Jurkat, Clone E6-1 (cell line): ENCODE results near the gene RPRD1A.
"Not testable (repeated sequence)": the region's sequence is repeated elsewhere in the genome, so short reads cannot be mapped to it uniquely, and the experiment has no call there.

Source experiments
- DNase-seq: peaks from one replicate; pipeline ENCODE4 v3.0.0-alpha.2; 2011; ENCODE audit warnings: low read depth, low spot score
- H3K4me3 ChIP-seq: 2 replicates; pipeline ENCODE4 v1.5.1; 2011; ENCODE audit warnings: mild to moderate bottlenecking, low read length, control low read depth, moderate library complexity

Gene RPRD1A

DNA sequence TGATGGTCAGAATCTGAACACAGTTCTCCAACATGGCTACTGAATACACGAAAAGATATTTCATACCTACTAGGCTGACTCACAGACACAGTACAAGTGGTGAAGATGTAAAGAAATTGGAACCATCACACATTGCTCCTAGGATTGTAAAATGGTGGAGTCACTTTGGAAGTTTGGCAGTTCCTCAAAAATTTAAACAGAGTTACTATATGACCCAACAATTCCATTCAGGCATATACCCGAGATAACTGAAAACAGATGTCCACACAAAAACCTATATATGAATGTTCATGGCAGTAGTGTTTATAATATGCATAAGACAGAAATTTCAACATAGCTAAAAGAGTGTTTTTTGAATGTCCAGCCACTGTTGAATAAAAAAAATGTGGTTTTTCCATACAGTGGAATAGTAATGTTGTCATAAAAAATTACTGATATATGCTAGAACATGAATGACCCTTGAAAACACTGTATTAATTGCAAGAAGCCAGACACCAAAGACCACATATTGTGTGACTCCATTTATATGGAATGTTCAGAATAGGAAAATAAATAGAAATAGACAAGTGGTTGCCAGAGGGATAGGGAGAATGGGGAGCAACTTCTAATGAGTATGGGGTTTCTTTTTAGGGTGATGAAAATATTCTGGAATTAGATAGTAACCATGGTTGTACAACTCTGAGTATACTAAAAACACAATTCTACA, 84.8 kb downstream of the RPRD1A start:
- no peak for DNase-seq
- H3K4me3 ChIP-seq = no peak overlapping the region

DNA sequence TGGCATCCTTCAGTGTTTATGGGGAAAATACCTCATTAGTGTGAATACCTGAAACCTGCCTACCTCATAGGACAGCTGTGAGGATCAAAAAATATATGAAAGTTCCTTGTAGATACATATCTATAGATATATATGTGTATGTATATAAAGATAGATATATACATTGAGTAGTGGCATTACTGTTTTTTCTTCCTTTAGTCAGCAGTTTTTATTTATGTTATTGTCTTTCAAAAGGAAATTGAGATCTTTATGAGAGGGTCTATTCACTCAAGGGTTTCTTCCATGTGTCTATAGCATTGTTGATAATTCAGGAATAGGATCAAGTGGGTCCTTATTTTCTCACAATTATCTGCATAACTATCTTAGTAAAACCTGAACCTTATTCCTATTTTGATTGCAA, 88.2 kb downstream of the RPRD1A start:
- no peak overlapping the region for H3K4me3 ChIP-seq
- no peak for DNase-seq

DNA sequence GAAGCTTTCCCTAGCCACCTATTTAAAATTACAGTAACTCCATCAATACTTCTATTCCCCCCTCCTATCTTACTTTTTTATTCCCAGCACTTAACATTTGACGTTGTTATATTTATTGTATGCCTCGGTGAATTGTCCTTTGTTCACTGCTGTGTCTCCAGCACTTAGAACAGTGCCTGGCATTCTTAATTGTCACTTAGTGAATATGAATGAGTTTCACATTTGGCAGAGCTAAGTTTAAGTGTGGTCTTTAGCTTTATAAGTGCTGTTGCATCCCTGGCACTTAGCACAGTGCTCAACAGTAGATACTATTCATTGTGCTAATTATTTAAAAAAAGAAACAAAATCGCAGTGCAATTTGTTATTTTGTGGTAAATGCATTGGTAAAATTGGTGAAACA, 93.2 kb downstream of the RPRD1A start:
- no peak overlapping the region; the same call in 1 of the 2 replicates for H3K4me3 ChIP-seq
- no peak for DNase-seq

DNA sequence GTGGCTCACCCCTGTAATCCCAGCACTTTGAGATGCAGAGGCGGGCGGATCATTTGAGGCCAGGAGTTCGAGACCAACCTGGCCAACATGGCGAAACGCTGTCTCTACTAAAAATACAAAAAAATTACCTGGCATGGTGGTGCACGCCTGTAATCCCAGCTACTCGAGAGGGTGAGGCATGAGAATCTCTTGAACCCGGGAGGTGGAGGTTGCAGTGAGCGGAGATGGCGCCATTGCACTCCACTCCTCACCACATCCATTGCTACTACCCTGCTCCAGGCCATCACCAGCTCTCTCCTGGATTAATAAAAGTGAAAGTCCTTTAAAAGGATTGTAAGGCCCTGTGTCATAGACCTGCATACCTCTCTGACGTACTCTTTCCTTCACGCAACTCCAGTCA, 93.7 kb downstream of the RPRD1A start:
- H3K4me3 ChIP-seq = peak overlapping the region; percentile 95
- no peak for DNase-seq

DNA sequence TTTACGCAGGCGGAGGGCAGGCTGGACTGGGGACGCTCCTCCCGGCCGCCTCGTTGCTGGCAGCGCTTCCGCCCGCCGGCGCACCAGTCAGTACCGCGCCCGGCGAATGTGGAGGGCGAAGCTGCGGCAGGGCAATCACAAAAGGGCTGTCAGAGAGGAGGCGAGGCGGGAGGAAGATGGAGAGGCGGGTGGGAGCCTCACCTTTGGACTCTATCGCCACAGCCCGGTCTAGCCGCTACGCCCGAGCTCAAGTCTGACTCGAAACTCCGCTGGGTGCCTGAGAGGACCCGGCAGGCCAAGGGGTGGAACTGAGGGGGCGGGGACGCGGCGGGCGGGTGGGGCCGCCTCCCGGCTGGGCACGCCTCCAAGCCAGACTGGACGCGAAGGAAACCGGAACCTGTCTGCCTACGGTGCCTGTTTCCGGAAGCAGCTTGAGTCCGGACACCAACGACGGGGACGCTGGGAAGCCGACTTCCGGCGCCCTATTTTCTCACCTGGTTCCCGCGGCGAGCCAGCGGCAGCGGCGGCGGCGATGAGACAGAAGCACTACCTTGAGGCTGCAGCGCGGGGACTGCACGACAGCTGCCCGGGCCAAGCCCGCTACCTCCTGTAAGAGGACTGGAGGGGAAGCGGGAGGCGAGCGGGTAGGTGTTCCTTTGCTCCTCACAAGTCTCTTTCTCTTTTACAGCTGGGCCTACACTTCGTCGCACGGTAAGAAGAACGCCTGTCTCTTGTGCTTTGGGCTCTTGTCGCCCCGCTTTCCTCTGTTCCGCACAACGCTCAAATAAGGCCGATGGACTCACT, 95.0 kb downstream of the RPRD1A start, which contains the start of gene RMP24:
Gene RMP24 (plus strand): TSS at position 483 of the 804 bp plus-strand sequence.
- H3K4me3 ChIP-seq = peak within 1 kb of the TSS; percentile 95
- peak; percentile 95 for DNase-seq

DNA sequence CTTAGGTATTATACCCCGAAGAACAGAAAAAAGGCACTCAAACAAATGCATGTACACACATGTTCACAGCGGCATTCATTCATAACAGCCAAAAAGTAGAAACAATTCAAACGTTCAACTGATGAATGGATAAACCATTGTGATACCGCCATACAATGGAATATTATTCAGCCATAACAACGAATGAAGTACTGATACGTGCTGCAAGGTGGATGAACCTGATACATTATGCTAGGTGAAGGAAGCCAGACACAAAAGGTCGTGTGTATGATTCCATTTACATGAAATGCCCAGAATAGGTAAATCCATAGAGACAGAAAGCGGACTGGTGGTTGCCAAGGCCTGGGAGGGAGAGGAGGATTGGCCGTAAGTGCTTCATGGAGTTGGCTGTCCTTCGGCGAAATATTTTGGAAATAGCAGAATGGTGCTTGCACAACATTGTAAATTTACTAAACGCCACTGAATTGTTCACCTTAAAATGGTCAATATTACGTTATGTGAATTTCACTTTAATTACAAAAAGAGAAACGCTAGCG, 95.6 kb downstream of the RPRD1A start:
- no peak for DNase-seq

DNA sequence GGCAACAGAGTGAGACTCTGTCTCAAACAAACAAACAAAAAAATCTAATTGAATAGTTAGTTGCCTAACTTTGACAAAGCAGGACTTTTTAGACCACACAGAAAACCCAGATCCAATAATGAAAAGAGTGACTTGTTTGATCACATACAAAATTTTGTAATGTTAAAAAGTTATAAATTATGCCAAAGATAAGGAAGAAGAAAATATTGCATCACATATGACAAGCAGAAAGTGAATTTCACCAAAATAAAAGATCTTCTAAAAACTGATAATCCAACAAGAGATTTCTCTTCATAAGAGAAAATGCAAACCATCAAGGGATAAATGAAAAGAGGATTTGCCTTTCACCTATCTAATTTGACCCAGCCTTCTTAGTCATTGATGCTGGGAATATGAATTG, 97.7 kb downstream of the RPRD1A start:
- no peak overlapping the region for H3K4me3 ChIP-seq
- DNase-seq = no peak

More for the DNA sequence above, 95.6 kb downstream of the RPRD1A start:
- H3K4me3 ChIP-seq = peak overlapping the region; percentile 95

DNA sequence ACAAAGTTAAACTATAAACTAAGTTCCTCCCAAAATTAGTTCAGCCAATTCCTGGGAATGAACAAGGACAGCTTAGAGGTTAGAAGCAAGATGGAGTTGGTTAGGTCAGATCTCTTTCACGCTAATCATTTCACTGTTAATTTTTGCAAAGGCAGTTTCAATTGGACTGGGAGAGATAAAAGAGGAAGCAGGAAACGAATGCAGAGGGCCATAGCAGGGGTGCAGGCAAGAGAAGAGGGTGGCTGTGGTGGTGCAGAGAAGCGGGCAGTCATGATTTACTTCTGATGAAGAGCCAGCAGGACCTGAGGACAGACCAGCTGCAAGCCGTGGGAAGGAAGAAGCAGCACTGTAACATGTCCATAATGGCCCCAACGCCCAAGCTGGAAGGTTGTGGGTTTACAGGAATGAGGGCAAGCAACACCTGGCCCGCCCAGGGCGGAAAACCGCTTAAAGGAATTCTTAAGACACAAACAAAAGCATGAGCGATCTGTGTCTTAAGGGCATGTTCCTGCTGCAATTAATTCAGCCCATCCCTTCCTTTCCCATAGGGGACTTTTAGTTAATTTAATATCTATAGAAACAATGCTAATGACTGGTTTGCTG, 99.0 kb downstream of the RPRD1A start:
- DNase-seq = no peak
- H3K4me3 ChIP-seq = no peak overlapping the region

DNA sequence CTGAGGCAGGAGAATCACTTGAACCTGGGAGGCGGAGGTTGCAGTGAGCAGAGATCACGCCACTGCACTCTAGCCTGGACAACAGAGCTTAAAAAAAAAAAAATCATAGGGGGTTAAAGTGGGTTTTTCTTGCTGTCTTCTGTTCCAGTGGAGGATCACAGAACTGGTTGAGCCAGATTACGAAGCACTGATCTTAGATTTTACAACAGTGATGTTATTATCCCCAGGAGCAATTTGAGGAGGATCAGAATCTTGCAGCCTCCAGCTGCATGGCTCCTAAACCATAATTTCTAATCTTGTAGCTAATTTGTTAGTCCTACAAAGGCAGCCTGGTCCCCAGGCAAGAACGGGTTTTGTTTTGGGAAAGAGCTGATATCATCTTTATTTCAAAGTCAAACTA, 99.5 kb downstream of the RPRD1A start:
- not testable (repeated sequence) for DNase-seq, H3K4me3 ChIP-seq

DNA sequence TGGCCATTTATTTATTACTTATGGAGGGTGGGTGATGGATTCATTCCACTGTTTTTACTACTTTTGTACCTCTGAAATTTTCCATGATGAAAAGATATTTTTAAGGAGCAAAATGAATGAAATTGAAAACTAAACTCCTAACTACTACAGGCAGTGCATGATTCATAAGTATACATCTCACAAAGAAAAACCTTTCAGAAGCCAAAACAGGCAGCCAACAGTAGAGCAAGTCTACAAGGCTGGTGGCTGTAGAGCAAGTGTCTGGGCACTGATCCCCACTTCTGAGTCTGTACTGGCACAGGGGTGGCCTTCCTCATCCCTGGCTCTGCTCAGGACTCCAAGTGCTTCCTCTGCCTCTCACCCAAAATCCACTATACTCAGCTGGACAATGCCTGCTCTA, 103.0 kb downstream of the RPRD1A start:
- DNase-seq = no peak
- no peak overlapping the region for H3K4me3 ChIP-seq

DNA sequence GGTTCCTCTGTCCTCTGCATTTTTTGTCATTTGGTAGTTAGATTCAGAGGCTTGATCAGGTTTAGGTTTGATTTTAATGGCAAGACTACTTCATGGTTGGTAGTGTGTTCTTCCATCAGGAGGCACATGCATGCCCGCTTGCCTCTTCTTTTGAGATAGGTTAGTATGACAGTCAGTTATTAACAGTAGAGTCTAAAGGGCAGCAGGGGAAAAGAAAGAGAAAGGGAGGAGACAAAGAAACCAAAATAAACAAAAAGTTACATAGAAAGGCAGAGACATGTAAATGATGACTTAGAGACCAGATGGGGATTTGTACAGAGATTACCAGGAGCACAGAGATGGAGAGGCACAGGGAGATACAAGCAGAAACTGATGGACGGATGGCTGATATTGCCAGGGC, 105.0 kb downstream of the RPRD1A start:
- DNase-seq = no peak
- H3K4me3 ChIP-seq = no peak overlapping the region

DNA sequence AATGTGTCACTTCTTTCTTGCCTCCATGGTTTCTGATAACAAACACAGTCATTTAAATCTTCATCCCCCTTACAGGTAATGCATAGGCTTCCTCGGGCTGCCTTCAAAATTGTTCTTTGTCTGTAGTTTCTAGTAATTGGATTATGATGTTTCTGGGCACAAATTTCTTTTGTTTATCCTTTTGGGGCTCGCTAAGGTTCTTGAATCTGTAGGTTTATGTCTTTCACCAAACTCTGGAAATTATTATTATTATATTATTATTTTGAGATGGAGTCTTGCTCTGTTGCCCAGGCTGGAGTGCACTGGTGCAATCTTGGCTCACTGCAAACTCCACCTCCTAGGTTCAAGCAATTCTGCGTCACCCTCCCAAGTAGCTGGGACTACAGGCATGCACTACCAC, 111.1 kb downstream of the RPRD1A start:
- no peak overlapping the region for H3K4me3 ChIP-seq
- no peak for DNase-seq

DNA sequence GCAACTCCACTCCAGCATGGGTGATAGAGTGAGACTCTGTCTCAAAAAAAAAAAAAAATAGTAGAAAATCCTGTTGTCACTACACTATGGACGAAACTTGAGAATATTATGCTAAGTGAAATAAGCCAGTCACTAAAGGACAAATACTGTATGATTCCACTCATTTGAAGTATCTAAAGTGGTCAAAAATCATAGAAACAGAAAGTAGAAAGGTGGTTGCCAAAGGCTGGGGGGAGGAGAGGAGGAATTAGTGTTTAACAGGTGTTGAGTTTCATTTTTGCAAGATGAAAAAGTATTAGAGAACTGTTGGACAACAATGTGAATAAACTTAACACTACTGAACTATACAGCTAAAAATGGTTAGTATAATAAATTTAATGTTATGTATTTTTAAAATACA, 113.7 kb downstream of the RPRD1A start:
- H3K4me3 ChIP-seq = no peak overlapping the region
- no peak for DNase-seq

DNA sequence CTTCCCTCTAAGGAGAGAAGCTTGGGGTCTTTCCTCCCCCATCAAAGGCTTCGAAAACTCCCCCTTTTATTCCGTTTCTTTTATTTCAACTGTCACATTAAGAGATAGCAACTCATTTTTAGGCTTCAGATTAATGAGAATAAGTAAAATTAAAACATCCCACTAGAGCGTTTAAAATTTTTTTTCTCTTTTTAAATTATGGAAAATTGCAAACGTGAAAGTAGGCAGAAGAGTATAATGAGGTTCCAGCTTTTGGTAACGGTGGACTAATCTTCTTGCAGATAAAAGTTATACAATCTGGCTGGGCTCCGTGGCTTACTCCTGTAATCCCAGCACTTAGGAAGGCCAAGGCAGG, 116.8 kb downstream of the RPRD1A start:
- DNase-seq = no peak
- H3K4me3 ChIP-seq = no peak overlapping the region

DNA sequence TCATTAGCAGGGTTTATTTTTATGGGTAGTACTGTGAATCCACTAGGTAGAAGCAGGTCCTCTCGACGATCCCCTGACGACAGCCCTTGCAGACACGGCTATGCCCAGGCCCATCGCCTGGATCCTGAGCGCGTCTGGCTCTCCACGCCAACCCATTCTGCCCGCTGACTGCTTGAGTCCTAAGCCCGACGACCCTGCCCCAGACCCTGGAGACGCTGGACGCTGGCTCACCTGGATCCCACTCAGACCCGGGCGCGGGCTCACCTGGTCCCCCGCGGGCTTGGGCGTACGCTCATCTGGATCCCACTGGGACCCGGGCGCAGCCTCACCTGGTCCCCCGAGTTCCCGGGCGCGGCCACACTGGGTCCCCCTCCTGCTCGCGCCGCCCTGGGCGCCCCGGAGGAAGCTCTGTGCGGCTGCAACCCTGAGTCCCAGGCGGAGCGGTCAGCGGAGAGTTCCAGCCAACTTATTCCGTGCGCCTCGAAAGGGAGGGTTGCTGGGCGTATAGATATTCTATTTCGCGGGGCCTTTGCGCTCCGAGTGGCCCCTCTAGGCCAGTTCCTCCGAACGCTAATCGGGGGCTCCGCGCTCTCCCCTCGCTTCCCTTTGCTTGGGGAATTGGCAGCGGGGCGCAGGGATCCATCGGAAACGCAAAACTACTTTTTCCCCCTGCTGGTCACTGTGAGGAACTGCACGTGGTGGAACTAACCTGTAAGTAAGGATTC, 117.3 kb downstream of the RPRD1A start:
- H3K4me3 ChIP-seq = no peak overlapping the region
- peak; percentile 42 for DNase-seq

DNA sequence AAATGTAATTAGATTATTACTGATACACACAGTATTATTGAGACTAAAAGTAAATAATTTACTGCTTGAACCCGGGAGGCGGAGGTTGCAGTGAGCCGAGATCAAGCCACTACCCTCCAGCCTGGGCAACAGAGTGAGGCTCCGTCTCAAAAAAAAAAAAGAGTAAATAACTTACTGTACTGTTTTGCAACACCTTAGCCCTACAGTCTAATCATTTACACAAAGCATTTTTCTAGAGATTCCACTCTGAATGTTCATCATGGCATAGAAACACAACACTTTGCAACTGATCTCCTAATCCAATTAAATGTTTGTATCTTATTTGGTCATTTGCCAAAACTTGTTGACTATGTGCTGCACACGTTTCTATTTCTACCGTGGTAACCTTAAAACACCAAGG, 118.3 kb downstream of the RPRD1A start:
- no peak overlapping the region for H3K4me3 ChIP-seq
- no peak for DNase-seq

DNA sequence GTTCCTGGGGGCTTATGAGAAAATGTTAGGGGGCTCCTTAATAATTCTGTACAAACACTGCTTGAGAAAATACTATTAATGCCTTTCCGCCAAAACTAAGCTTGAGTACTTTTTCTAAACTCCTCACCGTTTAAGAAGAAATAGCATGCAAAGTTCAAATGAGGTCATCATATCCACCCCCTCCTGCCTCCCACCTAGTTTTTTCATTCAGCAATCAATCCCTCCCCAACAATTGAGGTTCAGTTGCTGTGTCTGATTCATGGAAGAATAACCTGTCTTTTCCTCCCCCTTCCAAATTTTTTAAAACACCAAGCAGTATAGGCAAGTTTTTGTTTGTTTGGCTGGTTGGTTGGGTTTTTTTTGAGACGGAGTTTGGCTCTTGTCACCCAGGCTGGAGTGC, 119.3 kb downstream of the RPRD1A start:
- no peak overlapping the region for H3K4me3 ChIP-seq
- no peak for DNase-seq

DNA sequence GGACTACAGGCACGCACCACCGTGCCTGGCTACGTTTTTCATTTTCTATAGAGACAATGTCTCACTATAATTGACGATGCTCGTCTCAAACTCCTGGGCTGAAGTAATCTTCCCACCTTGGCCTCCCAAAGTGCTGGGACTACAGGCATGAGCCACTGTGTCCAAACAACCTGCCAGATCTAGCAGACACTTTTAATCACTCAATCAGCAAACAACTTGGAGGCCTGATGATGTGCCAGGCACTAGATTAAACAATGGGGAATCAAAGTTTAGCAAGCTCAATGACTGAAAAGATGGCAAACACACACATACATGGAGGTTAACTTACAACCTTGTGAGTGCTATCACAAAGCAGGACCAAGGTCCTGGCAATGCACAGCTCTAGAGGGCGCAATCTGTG, 124.7 kb downstream of the RPRD1A start:
- DNase-seq = no peak

DNA sequence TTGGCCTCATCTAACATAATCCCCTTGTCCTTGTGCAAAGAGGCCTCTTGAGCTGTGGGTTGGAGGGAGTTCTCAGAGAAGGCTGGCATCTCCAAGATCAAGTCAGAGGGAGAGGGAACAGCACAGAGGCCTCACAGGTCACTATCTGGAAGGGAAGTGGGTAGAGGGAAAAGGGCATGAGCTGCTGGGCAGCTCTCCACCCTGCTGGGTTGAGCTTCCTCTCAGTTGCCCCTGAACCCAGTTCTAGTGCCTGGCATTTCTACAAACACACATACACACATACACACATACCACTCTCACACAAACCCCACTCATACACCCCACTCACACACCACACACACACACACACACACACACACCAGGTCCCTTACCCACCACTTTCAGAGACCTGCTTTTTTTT, 125.2 kb downstream of the RPRD1A start:
- no peak overlapping the region for H3K4me3 ChIP-seq
- no peak for DNase-seq

More for the DNA sequence above, 124.7 kb downstream of the RPRD1A start:
- H3K4me3 ChIP-seq = no peak overlapping the region
